T1000 (cell line): ENCODE data around the gene MYB.
A peak's percentile ranks its signal among the peaks of the same experiment; 100 is the strongest.
"Not testable (repeated sequence)": the region's sequence is repeated elsewhere in the genome, so short reads cannot be mapped to it uniquely, and the experiment has no call there.

Experiments
- DNase-seq: peaks from one replicate; lab custom pipeline; 2025; ENCODE audit warnings: mixed read lengths; lab: John Stamatoyannopoulos, UW

The MYB gene

DNA sequence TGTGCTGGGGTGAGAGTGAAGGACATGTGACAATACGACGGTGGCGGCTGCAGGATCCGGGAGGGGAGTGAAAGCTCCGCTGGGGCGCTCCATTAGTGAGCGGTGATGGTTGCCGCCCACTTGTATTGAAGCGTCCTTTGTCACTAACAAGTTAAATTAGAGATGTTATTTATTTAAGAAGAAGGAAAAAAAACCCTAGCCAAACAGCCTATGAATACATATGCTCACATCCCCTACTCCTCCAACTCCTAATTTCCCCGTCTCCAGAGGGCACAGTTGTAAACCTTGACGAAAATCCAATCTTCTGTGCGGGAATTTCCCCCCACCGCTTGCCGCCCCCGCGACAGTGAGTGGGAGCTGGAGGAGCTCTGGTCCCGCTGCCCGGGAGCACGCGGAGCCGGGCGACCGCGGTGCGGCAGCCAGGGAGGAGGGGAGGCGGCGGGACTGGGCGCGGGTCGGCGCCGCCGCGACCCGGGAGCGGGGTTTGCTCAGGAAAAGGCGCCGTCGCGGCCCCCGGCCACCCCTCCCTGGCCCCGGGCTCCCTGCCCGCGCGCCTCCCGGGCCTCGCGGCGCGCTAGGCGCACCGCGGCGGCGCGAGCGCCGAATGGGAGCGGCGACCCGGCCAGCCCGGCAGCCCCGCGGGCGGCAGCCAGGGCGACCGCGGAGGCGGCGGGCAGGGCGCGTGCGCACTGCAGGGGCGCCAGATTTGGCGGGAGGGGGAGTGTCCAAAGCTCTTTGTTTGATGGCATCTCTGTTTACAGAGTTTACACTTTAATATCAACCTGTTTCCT, at the start of gene MYB:
MYB (plus strand) TSS at position 767 of the 791 bp plus-strand sequence. CDS start 206 bp downstream, outside the sequence.
- DNase-seq = peak; percentile 22

DNA sequence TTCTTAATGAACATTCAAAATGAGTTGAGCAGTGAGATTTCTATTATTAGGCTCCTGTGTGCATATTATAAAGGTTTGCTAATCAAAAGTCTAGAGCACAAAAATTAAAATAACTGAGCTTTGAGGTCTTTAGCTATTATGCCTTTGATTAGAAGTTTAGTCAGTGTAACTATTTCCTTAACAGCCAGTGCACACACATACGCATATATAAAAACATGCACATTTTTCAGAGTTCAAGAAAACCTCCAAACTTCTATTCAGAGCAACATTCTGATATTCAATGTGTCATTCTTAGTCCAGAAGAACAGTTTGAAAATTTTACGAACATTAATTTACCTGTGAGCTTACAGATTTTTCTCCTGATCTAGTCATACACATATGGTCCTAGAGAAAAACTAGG, 48.3 kb upstream of the MYB start:
- DNase-seq = no peak

DNA sequence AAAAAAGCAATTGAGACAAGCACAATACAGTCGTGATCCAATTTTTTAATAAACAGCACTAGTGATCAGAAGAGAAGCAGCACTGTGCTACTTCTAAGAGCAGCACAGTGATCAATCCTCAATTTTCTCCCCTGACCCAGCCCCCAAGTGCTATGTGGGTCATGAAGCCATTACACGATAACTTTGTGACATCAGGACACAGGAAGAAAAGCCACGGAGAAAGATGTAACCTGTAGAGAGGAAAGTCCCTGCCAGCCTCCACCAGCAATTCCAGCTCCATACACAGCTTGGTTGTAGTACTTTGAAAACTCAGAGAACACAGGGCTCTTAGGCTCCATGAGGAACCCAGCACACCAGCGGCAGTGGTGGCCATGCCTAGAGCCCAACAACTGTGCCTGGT, 45.3 kb upstream of the MYB start:
- DNase-seq = no peak

DNA sequence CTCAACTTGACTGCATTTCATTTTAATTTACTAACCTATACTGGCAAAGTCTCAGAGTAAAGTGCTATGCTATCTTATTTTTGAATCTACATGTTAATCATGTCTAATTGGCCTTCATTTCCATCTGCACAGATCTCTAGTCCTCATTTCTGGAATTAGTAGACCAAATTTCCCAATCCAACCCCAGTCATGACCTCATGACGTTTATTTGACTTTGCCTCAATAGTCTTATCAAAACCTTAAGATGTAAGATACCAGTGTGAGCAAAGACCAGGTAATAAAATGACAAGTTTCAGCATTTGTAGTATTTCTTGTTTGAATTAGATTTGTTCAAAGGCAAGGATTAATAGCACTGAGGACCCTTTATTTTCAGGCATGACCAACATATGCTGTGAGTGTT, 43.3 kb upstream of the MYB start:
- no peak for DNase-seq

DNA sequence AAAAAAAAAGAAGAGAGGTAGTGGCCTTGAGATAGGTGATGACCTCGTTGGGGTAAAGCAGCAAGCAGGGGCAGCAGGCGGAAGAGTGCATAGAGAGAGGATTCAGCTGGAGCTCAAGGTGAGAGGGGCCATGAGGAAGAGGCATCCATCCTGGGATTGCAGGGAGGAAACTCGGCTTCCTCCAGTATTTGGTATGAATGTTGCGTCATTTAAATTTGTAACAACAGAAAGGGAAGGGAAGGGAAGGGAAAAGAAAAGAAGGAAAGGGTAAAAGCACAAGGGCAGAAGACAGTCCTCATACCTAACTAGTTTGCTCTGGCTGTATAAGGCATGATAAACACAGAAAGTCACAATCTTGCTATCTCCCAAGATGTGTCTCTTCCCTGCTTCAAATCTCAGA, 39.9 kb upstream of the MYB start:
- no peak for DNase-seq

DNA sequence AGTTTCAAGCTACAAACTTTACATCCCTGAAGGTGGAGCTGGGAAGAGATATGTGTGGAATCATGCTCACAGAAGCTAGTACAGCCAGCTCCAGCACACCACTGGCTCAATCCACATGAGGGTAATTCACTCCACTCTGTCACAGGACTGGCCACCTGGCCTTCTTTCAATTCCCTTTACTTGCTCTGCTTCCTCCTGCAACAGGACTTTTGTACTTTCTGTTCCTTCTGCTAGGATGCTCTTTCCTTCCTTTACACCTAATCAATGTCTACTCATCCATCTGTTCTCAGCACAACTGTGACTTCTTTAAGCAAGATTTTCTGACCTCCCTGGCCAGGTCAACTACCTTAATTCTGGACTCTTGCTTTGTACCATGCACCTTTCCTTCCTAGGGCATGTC, 39.4 kb upstream of the MYB start:
- DNase-seq = no peak

DNA sequence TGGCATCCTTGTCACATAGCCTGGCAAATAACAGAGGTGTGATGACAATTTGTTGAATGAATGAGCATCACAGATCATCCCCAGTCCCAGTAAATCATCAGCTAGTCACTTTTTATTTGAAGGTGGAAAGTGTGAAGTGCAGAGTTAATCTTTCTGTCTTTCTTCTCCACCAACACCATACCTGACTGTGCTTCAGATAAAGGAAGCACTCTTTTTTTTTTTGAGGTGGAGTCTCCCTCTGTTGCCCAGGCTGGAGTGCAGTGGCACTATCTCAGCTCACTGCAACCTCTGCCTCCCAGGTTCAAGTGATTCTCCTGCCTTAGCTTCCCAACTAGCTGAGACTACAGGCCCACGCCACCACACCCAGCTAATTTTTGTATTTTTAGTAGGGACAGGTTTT, 38.9 kb upstream of the MYB start:
- not testable (repeated sequence) for DNase-seq

DNA sequence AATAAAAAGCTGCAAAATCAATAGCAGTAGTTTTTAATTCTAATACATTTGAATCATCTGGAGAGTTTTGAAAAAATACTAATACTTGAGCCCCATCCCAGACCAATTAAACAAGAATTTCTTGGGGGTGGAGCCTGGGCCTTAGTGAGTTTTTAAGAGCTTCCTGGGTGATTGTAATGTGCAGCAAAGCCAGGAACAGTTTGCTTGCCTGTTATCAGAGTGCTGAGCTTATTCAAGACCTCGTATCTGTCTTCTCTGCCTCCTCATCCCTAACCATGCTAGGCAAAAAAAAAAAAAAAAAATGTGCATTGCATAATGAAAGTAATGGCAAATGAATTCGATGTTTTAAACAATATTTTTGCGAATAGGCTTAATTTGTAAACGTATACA, 36.4 kb upstream of the MYB start:
- DNase-seq = no peak

DNA sequence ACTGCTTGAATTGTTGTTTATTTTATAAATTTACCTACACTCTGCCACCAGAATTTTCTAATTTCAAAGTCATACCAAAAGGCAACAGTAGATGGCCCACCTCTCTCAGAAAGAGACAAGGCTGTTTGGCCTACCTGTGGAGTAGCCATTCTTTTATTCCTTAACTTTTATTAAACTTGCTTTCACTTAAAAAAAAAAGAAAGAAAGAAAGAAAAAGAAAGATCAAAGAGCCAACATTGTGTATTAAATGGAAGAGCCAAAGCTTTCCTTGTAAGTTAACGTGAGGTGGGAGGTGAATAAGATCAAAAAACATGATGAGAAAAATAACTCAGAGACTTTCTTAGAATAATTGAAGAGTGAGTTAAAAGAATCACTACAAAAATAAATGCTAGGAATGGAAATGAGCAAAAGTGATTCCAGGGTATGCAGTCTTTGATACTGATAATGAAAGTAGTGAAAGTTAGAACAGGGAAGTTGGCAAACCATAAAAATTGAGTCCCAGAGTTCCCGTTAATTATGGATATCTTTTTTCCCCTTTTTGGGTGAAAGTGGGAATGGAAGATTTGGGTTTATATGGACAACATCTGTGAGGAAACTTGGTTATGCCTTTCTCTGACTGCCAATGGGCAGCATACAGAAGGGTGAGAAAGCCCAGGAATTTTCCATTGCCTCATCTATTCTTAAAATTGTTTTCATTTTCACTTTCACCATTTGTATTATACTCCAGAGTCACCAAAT, 35.9 kb upstream of the MYB start:
- DNase-seq = no peak

DNA sequence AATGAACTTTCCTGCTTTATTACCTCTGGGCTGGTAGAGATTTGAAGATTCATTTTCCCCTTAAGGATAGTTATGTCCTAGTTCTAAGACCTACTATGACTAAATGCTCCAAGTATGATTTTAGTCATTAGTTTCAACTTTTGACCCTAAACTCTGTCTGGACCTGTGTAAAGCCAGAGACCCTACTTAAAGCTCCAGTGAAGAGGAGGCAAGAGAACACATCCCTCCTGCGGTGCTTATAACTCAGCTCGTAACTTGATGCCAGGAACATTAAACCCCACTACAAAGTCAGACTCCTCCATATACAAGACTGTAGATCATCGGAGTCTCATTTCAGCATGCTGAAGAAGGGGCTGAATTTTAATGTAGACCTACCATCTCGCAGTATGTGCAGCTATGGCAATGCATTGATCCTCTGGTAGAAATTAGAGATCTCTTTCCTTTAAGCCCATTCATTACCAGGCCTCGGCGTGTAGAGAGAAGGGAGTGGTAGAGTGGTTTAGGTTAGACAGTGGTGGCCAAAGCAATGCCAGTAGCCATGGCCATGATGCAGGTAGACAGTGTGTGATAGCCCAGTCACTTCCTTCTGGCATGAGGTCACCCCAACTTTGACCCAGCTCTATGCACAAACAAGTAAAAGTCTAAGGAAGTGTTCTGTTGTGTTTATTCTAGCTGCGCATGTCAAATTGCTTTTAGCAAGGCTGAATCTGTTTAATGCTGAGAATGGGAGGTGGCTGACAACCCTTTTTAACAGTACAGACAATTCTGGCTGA, 34.8 kb upstream of the MYB start:
- no peak for DNase-seq

DNA sequence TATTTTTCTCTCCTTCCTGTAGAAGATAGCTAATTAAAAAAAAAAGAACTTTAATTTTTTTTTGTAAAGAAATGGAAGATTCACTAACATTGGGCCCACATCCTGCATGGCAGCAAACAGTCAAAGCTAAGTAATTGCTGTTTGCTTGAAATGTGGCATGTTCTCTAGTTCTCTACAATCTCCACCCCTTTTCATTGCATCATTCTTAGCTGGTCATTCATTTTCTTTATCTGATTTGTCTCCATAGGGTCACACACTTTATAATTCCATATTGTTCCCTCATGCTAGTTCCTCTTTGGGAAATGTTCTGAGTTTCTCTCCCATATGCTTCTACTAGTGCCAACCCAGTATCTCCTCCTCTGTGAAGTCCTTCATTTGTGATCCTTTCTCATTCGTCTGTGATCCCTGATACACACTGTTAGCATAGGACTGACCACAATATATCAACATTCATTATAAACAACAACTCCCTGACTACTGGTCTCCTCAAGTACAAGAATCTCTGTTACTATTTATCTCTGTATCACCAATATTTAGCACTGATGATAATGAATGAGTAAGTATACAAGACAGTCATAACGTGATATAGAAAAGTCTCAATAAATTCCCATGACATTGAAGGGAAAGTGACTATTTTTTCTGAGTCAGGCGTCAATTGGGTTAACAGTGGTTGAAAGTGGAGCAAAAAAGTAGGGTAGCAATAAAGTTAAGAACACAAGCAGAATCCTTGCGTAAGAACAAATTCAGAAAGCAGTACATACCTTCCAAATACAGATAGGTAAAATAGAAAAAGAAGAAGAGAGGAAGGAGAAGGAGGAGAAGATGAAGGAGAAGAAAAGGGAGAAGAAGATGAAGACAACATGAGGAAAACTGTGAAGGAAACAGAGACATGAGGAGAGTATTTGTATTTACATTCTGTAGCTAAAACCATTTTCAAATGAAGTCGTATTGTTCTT, 33.2 kb upstream of the MYB start:
- no peak for DNase-seq

DNA sequence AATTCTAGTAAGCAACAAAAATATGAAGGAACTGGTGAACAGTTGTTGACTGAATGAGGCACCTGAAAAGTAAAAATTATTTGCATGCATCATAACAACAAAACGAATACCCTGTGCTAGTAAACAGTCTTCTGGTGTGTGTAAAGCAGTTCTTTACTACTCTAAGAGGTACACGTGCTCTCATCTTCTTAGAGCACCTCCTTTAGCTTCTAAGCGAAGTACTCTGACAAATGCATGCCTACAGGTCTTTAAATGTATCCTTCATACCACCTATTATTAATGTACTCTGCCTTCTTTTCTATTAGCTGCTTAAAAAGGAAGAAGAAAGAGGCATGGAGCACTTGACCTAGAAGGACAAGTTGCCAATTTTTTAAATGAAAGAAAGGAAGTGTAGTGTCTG, 32.2 kb upstream of the MYB start:
- DNase-seq = no peak

DNA sequence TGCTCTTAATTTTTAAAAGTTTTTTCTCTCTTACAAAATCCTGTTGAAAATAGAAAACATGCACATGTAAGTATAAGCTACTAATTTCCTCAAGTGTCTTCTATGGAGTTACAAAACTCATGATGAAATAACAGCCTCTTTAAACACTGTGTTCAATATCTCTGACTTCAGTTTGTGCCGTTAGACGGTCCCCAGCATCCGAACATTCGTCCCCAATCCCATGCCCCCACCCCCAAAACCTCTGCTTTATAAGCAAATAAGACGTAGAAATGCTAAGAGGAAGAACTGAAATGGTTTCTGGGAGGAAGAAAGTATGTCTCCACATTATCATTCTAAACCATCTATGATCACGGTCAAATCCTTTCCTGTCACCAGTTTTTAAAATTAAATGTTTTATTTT, 31.7 kb upstream of the MYB start:
- no peak for DNase-seq

DNA sequence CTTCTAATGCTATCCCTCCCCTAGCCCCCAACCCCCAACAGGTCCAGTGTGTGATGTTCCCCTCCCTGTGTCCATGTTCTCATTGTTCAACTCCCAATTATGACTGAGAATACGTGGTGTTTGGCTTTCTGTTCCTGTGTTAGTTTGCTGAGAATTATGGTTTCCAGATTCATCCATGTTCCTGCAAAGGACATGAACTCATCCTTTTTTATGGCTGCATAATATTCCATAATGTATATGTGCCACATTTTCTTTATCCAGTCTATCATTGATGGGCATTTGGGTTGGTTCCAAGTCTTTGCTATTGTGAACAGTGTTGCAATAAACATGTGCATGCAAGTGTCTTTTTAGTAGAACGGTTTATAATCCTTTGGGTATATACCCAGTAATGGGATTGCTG, 30.6 kb upstream of the MYB start:
- not testable (repeated sequence) for DNase-seq

DNA sequence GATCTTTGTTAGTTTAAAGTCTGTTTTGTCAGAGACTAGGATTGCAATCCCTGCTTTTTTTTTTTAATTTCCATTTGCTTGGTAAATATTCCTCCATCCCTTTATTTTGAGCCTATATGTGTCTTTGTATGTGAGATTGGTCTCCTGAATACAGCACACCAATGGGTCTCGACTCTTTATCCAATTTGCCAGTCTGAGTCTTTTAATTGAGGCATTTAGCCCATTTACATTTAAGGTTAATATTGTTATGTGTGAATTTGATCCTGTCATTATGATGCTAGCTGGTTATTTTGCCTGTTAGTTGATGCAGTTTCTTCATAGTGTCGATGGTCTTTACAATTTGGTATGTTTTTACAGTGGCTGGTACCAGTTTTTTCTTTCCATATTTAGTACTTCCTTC, 27.0 kb upstream of the MYB start:
- DNase-seq = not testable (repeated sequence)

DNA sequence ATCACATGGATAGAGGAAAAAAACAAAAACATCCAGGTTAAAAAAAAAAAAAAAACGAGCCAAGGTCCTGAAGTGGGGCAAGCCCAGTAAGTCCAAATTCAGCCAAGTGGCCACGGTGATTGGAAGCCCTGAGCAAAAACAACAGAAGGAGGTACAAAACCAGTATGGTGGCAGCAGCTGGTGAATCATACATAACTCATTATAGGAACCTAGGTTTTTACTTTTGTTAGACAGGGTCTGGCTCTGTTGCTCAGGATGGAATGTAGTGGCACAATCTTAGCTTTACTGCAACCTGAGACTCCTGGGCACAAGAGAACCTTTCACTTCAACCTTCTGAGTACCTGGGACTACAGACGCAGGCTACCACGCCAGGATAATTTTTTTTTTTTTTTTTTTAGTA, 22.7 kb upstream of the MYB start:
- no peak for DNase-seq

DNA sequence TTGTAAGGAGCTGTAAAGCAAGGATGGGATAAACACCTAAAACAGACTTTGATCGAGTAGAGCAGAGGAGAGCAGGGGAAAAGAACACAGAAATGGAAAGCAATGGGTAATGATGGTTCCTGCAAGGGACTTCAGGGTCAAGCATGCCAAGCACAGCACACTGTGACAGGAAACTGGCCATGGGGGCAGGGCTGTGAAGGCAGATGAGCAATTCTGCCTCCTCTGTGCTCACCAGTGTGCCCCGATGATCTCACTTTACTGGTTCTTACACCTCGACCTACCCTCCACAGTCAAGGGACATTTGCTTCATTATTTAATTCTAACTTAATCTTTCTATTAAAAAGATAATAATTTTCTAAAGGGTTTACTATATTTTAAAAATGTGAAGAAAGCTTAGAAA, 21.6 kb upstream of the MYB start:
- DNase-seq = no peak

DNA sequence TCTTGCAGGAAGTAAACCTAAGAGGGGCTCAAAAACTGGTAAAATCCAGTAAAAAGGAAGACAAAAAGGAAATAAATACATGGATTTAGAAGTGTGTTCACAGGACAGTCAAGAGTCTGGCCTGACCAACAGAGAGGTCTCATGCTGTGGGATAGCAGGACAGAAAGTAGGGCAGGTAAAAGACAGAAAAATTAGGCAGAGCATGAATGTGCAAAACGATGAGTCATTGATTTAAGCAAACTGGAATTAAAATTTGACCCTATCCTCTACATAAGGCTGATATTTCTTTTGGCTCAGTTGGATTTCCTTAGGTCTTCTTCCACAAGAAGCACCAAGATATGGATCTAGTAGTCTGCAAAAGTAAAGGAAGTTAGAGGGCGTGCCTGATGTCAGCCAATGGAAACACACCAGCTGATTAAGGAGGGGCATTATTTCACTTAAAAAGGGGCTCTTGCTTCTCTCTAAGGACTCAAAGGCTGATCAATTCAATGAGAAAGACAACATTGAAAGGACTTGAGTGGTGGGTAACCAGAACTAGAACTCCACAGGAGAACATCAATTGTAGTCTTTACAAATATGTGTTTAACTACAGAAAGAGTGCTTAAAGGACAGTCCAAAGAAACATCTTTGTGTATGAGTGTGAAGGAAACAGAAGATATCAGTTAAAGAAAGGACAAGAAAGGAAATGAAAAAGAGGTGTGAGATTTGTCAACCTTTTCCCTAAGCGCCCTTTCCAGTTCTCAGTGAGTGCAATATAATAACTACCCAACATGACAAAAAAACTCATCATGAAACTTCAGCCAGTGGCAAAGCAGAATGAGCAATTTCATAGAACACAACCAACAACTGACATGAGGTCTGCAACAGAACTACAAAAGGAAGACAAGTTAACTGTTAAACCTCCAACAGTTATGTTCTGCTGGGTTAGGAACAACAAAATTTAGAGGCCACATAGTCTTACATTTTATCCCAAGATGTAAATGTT, 19.4 kb upstream of the MYB start:
- no peak for DNase-seq

DNA sequence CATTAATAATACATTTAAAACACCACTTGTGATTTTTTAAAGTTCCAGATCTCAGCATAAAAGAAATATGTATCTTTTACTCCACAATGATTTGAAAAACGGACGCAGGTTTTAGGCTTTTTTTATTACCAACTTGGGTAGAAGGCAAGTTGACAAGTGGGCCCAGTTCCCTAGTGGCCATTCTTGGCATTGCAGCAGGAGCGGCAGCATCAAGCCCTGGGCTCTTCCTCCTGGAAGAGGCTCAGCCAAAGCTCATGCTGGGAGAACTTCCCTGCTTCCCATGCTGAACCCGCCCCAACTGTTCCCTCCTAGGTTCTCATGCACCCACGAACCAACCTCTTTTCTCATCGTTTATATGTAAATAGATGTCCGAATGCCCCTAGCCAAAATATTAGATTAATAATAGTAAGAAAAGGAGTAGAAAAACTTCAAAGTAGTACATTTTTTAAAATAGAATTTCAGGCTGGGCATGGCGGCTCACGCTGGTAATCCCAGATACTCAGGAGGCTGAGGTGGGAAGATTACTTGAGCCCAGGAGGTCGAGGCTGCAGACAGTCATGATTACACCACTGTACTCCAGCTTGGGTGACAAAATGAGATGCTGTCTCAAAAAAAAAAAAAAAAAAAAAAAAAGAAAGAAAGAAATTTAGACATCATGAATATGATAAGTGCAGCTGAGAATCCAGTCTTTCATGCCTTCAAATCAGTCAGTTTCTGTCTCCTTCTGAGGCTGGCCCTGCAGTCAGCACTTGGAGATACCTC, 18.2 kb upstream of the MYB start:
- no peak for DNase-seq

DNA sequence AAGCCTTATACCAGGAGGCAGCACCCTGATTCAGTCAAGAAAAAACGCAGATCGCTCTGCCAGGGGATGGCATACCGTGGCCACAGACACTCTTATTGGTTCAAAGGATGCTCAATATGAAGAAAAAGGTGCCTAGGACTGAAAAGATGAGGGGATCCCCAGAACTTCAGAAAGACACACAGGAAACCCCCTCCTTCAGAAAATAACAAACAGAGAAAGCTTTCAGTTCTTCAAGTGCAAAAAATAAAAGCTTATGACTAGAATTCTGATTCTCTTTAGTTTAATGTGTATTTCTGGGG, 17.7 kb upstream of the MYB start:
- no peak for DNase-seq
